NCI-H1092 treated with DMSO at 0.1 percent for 48 hours (cell line): ENCODE data around the gene RASA4.
"Not testable (repeated sequence)": the region's sequence is repeated elsewhere in the genome, so short reads cannot be mapped to it uniquely, and the experiment has no call there.

ENCODE experiments used
- DNase-seq: peaks from one replicate; lab custom pipeline; 2025; lab: John Stamatoyannopoulos, UW

RASA4 gene

GRCh38 chr7:102543596-102543995 is 73.0 kb downstream of the RASA4 start, which contains the start of gene UPK3BL2:
TSS of gene UPK3BL2 (minus strand) at chr7:102543696. CDS start at chr7:102543636, 60 bp downstream.
- not testable (repeated sequence) for DNase-seq

GRCh38 chr7:102542771-102543170 is 73.8 kb downstream of the RASA4 start:
- DNase-seq: not testable (repeated sequence)

GRCh38 chr7:102542083-102542482 is 74.5 kb downstream of the RASA4 start:
- DNase-seq: not testable (repeated sequence)

- DNase-seq: not testable (repeated sequence)
Measured at GRCh38 chr7:102540604-102541003, 76.0 kb downstream of the RASA4 start.

GRCh38 chr7:102535062-102535615 is 81.4 kb downstream of the RASA4 start:
- not testable (repeated sequence) for DNase-seq

- not testable (repeated sequence) for DNase-seq
Measured at GRCh38 chr7:102532127-102532526, 84.4 kb downstream of the RASA4 start.

GRCh38 chr7:102531583-102531982 is 85.0 kb downstream of the RASA4 start:
- not testable (repeated sequence) for DNase-seq

GRCh38 chr7:102527822-102528793 is 88.4 kb downstream of the RASA4 start:
- not testable (repeated sequence) for DNase-seq

GRCh38 chr7:102527182-102527581 is 89.4 kb downstream of the RASA4 start:
- not testable (repeated sequence) for DNase-seq

- not testable (repeated sequence) for DNase-seq
Measured at GRCh38 chr7:102524803-102525202, 91.8 kb downstream of the RASA4 start.
